GM19455 (cell line): ENCODE results near the gene MYO9B.

Experiments used
- ATAC-seq: cut with Tn5 transposase; IDR thresholded peaks from one replicate; pipeline ENCODE4 v1.9.1; 2021; ENCODE audit not compliant: unreplicated experiment

Gene MYO9B

DNA sequence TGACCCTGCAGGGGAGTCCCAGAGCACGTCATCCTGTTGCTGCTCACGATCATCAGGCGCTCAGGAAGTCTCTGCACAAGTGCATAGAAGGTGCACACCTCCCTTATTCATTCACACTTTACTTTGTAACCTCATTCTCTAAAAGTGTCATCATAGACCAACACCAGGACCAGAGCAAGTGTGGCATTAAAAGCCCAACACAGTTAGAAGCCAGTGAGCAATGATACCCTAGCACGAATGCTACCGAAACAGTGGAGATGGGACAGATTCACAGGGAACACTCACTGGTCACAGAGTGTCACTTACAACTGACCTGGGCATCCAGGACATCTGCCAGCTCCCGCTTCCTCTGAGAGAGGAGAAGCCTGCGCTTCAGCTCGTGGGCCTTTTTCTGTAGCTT is 17.3 kb upstream of the MYO9B start:
- ATAC-seq, result no peak

DNA sequence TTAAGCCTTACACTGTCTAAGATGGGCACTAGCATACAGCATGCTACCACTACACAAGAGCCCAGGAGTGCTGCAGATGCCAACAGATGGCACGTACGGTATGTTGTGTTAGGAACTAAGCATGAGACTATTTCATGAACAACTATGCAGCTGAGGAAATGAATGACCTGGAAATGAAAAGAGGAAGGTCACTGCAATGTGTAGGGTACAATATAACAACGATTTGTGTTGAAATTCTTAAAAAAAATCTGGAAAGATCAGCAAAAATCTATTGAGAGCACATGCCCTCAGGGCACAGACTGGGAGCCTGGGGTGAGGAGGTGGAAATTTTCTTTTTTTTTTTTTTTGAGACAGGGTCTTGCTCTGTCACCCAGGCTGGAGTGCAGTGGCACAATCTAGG is 14.8 kb upstream of the MYO9B start:
- no peak for ATAC-seq

DNA sequence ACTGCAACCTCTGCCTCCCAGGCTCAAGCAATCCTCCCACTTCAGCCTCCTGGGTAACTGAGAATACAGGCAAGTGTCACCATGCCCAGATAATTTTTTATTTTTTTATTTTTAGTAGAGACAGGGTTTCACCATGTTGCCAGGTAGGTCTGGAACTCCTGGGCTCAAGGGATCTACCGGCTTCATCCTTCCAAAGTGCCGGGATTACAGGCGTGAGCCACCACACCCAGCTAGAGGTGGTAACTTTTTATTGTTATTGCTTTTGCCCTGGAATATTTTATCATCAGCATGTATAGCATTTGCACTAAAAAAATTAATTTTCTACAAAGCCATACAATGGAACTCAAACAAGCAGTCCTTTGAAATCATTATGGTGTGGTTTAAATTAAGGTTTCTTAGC is 14.4 kb upstream of the MYO9B start:
- ATAC-seq, result no peak

- ATAC-seq, result no peak
Measured at GRCh38 chr19:17061691-17062090, 13.9 kb upstream of the MYO9B start.

DNA sequence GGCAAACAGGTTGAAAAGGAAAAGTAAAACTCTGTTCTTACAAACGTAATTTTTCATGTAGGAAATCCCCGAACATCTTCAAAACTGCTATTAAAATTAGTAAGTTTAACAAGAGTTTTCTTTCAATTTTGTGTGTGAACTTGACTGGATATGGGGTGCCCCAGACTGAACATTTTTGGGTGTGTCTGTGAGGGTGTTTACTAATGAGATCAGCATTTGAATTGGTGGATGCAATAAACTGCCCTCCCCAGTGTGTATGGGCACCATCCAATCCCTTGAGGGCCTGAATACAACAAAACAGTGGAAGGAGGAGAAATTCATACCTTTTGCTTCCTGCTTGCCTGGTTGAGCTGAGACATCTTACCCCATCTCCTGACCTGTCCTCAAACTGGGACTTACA is 12.1 kb upstream of the MYO9B start:
- ATAC-seq, result no peak

DNA sequence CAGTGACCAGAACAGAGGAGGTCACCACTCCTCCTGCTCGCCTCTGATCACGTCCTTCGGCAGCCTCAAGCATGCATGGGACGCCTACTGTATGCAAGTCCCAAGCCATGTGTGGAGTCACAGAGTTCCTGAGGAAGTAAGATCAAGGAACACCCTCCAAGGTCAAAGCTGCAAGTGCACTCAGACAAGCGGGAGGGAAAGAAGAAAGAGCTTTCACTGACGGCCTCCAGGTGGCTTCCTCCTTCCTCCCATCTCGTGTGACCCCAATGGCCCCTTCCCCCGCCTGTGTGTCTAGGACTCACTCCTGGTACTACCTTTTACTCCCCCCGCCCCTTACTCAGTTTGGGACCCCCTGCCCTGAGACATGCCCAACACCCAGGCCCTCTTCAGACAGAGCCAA is 6.4 kb upstream of the MYO9B start:
- no peak for ATAC-seq

GRCh38 chr19:17070421-17070820 is 5.2 kb upstream of the MYO9B start:
- ATAC-seq, result no peak

DNA sequence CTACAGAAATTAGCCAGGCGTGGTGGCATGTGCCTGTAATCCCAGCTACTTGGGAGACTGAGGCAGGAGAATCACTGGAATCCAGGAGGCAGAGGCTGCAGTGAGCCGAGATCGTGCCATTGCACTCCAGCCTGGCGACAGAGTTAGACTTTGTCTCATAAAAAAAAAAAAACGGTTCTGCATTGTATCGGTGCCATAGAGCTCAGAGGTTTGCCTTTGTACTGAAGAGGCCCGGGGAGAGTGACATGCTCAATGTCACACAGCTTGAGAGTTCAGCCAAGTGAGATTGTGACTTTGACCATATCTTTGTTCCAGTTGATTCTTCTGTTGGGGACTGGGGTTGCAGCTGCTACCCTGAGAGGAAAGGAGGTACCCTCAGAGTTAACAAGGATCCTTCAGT is 4.7 kb upstream of the MYO9B start:
- no peak for ATAC-seq

DNA sequence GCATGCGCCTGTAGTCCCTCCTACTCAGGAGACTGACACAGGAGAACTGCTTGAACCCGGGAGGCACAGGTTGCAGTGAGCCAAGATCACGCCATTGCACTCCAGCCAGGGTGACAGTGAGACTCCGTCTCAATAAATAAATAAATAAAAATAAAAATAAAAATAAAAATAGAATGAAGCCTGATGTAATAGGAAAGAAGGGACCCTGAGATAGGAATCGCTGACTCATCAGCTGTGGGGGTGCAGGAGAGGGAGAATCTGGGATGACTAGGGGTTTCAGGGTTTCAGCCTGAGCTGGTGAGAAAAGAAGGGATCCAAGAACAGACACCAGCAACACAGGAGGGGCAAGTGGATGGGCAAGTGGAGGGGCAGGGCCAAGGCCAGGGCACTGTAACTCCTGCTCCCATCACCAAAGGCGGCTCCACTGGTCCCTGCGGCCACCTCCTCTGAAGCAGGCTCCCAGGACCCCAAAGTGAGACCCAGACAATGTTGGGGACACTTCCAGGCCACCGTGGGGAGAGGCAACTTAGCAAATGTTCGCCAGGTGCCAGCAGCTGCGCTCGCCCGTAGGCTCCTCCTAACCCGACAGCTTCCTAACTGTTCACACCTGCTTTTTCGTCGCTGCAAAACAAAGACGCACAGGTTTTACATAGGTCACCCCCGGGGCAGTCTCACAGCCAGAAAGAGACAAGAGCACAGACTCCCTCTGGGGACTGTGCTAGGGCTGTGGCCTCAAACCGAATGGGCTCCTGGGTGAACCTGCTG is 1.5 kb upstream of the MYO9B start:
- no peak for ATAC-seq

DNA sequence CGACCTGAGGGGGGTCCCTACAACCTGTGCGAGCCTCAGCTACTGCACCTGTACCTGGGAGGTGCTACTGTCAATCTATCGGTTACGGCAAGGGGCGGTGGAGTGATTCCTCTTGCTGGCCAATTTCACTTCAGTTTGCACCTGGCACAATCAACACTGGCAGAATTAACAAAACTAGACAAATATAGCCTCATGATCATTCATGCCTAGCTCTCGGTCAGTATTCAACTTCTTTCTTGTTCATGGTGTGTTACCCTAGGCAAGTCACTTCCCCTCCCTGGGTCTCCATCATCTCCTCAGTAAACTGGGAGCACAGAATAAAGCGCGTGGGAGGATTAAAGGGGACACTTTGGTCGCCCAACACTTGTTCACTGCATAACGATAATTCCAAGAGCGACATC is 943 bp upstream of the MYO9B start:
- peak; percentile 2 for ATAC-seq

- ATAC-seq, result no peak
Measured at GRCh38 chr19:17075864-17076542, 426 bp downstream of the MYO9B start.

GRCh38 chr19:17076543-17076991 is 990 bp downstream of the MYO9B start:
- ATAC-seq, result no peak

DNA sequence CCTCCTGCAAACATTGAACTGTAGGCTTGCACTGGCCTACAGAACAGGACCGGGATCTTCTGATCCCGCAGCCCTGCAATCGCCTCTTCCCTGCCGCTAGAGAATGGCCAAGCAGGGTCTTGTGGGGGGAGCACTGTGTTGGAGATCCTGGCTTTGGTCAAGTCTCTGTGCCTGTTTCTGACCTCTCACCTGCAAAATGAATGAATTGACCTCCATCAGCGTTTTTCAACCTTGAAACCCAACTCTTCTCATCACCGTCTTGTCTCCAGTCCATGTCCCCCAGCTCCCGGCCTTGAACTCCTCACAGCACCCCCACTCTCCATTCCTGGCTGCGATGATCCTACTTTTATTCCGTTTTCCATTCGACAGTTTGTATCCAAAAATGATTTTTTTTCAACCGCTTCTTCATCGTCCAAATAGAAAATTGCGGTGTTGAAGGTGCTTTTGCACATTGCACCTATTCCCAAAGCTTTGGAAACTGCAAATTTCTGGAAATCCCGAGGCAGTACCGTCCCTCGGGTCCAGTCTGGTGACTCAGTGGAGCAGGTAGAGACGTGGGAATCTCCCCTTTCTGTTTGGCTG is 2.0 kb downstream of the MYO9B start:
- no peak for ATAC-seq

GRCh38 chr19:17078036-17078919 is 2.7 kb downstream of the MYO9B start:
- no peak for ATAC-seq

- ATAC-seq, result no peak
Measured at GRCh38 chr19:17078920-17079709, 3.5 kb downstream of the MYO9B start.

- peak; percentile 35 for ATAC-seq
Measured at GRCh38 chr19:17079710-17080439, 4.3 kb downstream of the MYO9B start.

- no peak for ATAC-seq
Measured at GRCh38 chr19:17080440-17080801, 4.8 kb downstream of the MYO9B start.

DNA sequence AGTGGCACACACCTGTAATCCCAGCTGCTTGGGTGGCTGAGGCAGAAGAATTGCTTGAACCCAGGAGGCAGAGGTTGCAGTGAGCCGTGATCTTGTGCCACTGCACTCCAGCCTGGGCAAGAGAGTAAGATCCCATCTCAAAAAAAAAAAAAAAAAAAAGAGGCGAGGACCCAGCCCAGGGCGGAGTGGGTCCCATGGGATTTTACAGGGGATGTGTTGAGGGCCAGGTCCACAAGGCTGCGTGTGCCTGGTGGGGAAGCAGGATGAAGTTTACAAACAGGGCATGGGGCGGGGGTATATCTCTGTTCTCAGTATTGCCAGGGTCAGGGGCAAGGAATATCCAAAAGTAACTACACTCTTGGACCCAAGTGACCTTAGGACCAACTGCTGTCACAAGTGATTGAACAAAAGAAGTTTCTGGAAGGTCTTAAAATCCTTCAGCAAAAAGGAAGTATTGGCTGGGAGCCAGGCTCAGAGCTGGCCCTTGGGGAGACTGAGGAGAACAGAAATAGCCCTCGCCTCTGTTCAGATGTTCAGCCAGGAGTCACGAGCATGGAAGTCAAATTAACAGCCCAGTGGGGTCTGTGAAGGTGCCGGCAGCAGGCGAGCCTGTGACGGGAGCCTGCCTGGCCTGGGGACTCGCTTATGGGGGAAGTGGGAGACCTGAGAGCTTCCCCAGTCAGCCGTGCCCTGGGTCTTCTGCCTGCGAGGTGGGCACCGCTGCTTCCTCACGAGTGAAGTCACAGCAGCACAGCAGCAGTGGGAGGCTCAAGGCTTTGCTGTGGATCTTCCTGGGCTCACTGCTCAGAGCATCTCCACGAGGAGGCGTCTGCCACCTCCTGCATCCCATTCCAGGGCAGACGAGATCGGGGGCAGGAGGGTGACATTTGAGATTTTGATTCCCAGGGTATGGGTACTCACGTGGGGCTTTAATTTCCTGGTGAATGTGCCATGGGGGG is 6.4 kb downstream of the MYO9B start:
- no peak for ATAC-seq

- ATAC-seq, result no peak
Measured at GRCh38 chr19:17086120-17086519, 10.5 kb downstream of the MYO9B start.
